ENCODE data around the gene BBS10.
"Not testable (repeated sequence)": the region's sequence is repeated elsewhere in the genome, so short reads cannot be mapped to it uniquely, and the experiment has no call there.

BBS10 gene

DNA sequence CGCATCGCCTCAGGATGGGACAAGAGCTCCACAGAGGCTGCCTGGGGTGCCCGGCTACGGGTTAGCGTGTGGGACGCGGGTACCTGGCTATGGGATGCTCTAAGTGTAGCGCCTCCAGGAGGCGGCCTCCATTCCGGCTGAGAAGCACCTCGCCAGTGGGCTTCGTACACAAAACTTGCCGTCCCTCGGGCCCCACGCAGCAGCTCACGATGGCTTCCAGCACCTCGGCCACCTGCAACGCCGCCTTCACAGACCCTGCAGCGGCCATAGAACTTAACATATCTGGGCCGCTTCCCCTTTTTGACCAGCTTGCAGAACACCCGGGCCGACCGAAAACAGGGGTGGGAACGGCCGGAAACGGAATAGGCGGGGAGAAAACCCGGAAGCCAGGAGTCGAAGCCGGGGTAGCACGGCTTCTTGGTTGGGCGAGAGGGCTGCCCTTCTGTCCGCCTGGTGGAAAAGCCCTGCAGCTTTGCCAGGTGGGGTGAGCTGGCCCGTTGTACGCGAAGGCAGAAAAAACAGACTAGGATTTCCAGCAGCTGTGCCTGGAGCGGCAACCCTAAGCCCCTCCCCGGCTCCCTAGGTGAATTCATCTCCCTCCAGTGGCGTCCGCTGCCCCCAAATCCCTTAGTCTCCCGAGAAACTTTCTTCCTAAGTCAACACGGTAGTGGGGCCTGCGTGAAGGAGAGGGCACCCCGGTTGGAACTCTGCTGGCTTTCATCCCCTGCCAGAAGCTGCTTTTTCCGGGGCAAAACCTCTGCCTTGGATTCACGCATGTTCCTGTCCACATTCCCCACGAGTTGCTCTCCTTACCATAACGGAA is at the start of gene BBS10:
TSS of gene BBS10 (minus strand) at position 337 of the 823 bp plus-strand sequence. CDS start at position 280, 57 bp downstream.
- peak; percentile 60 for FAIRE-seq

DNA sequence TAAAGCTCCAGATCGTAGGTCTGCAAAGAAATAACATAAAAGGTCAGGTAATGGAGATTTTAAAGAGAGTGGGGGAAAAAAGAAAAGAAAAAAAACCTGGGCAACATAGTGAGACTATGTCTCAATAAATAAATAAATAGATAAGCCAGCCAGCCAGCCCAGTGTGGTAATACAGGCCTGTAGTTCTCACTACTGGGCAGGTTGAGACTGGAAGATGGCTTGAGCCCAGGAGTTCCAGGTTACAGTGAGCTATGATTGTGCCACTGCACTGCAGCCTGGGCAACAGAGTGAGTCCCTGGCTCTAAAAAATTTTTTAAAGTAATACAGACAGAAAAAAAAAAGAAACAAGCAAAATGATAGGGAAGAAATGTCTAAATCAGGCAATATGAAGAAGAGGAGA is 43.2 kb upstream of the BBS10 start:
- FAIRE-seq: no peak

DNA sequence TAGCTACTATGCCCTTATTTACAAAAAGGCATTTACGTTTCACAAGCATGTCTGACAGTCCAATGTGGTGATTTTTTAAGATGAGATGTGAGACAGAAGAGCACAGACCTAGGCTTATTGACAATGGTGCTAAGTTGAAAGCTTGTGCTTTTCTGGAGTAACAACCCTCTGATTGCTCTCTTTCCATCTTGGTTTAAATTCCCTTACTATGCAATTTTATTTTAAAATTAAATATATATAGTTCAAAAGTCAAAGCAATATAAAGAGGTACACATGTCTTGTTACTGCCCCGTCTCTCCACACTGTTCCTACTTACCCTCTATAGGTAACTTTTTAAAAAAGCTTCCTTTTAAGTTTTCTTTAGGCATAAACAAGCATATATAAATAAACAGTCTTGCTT is 39.4 kb upstream of the BBS10 start:
- no peak for FAIRE-seq

DNA sequence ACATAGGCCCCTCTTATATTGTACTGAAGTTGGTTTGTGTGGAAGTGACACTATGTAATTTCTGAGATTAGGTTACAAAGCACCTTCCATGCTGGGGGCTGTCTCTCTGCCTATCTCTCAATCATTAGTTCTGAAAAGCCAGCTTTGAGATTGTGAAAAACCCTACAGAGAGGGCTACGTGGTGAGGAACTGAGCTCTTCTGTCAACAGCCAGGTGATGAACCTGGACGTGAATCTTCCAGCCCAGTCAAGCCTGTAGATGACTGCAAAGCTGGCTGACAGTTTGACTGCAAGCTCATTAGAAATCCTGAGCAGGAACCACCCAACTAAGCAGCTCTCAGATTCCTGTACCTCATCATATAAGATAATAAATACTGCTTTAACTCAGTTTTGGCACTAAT is 36.3 kb upstream of the BBS10 start:
- FAIRE-seq: no peak

DNA sequence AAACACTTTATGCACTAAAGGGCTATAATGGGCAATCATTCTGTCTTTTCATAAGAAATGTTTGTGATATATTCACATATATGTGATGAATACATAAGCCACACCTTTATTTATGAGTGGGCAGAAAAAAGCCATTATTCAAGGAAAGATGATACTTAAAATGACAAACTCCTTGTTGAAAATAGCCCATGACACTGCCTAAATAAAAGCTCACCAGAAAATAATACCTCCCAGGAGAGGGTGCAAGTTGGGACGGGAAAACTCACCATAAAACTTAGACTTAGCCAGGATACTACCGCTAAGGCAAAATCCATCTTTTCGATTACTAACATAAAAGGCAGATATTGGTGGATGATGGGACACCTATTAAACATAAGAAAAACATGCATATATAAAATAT is 35.8 kb upstream of the BBS10 start:
- no peak for FAIRE-seq

DNA sequence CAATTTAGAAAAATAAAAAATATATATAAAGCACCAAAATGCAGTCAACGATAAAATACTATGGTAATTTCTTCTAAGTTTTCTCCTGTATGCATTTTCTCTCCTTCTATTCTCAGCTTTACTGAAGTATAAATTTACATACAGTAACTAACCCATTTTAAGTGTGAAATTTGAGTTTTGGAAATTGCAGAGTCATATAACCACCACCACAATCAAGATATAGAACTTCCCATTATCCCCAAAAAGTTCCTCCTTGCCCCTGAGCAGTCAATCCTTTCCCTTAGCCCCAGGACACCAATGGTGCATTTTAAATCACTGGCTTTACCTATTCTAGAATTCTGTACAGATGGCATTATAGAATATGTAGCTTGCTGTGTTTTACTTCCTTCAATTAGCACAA is 31.0 kb upstream of the BBS10 start:
- no peak for FAIRE-seq

DNA sequence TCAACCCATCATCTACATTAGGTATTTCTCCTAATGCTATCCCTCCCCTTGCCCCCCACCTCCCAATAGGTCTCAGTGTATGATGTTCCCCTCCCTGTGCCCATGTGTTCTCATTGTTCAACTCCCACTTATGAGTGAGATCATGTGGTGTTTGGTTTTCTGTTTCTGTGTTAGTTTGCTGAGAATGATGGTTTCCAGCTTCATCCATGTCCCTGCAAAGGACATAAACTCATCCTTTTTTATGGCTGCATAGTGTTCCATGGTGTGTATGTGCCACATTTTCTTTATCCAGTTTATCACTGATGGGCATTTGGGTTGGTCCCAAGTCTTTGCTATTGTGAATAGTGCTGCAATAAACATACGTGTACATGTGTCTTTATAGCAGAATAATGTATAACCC is 28.7 kb upstream of the BBS10 start:
- not testable (repeated sequence) for FAIRE-seq

DNA sequence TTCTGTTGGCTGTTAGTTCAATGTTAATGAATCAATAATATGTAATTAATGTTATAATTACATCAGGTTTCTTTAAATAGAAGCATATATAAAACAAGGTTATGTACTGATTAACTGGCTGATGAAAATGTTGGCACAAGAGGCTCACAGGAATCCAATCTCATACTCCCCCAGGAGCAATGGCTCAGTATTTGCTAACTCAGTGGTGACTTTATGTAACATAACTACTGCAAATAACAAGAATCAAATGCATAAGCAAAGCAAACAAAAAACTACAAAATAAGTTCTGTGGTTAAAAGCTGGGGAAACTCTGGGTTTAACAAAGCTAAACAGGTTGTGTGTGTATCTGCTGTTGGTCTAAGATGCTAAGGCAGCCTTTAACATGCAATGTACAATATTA is 27.7 kb upstream of the BBS10 start:
- no peak for FAIRE-seq

DNA sequence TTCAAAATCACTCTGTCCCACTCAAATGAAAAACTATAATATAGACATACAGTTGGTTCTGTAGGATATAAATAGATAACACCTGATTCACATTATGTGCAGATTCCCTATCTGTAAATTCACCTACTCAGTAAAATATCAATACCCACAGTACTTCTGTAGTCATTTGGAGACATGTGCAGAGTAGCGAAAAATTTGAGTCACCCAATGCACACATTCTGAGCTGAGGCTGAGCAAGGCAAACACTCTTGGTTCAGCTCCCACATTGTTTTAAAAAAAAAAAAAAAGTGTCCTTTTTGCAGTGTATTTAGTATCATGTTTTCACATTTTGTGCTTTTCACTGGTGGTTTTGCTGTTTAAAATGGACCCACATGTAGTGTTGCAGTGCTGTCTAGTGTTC is 27.3 kb upstream of the BBS10 start:
- FAIRE-seq: no peak

DNA sequence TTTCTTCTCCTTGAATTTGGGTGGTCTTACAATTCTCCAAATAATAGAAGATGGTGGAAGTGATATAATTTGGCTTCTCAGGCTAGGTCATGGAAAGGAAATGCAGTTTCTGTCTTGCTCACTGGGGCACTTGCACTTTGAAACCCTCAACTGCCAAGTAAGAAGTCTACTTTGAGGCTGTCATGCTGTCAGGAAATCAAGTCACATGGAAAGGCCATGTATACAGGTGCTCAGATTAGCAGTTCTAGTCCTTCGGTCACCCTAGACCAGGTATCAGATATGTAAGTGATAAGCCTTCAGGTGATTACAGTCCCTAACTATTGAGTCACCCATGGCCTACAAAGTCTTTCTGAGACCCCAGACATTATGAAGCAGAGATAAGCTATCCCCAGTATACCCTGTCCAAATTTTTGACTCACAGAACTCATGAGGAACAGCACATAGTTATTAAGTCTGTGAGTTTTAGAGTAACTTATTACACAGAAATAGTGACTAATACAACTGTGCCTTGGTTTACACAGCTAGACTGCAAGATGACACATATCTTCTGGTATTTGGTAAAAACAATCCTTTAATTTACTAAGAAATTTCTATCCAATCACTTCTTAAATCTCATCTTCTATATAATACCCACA is 26.3 kb upstream of the BBS10 start:
- FAIRE-seq: no peak

DNA sequence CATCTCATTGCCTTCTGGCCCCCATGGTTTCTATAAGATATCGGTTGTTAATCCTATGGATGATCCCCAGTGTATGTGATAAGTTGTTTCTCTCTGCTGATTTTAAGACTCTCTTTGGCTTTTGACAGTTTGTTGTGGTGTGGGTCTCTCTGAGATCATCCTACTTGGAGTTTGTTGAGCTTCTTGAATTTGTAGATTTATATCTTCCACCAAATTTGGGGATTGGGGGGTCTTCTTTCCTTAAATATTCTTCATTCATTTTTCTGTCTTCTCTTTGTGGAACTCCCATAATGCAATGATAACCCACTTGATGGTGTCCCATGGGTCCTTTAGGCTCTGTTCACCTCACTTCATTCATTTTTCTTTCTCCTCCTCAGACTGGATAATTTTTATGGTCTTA is 20.0 kb upstream of the BBS10 start:
- FAIRE-seq: no peak

DNA sequence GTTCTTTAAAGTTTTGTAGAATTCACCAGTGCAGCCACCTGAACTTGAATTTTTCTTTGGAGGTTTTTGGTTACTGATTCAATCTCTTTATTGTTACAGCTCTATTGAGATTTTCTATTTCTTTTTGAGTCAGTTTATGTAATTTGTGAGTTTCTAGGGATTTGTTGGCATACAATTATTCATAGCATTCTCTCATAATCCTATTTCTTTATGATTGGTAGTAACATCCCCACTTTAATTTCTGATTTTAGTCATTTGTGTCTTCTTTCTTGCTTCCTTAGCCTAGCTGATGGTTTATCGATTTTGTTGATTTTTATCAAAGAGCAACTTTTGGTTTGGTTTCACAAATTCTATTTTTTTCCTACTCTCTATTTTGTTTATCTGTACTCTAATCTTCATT is 17.9 kb upstream of the BBS10 start:
- no peak for FAIRE-seq

DNA sequence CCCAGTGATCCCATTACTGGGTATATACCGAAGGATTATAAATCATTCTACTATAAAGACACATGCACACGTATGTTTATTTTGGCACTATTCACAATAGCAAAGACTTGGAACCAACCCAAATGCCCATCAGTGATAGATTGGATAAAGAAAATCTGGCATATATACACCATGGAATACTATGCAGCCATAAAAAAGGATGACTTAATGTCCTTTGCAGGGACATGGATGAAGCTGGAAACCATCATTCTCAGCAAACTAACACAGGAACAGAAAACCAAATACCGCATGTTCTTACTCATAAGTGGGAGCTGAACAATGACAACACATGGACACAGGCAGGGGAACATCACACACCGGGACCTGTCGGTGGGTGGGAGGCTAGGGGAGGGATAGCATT is 15.9 kb upstream of the BBS10 start:
- FAIRE-seq: not testable (repeated sequence)

DNA sequence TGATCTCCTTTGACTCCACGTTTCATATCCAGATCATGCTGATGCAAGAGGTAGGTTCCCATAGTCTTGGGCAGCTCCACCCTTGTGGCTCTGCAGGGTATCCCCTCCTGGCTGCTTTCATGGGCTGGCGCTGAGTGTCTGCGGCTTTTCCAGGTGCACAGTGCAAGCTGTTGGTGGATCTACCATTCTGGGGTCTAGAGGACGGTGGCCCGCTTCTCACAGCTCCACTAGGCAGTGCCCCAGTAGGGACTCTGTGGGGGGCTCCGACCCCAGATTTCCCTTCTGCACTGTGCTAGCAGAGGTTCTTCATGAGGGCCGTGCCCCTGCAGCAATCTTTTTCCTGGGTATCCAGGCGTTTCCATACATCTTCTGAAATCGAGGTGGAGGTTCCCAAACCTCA is 12.1 kb upstream of the BBS10 start:
- no peak for FAIRE-seq

DNA sequence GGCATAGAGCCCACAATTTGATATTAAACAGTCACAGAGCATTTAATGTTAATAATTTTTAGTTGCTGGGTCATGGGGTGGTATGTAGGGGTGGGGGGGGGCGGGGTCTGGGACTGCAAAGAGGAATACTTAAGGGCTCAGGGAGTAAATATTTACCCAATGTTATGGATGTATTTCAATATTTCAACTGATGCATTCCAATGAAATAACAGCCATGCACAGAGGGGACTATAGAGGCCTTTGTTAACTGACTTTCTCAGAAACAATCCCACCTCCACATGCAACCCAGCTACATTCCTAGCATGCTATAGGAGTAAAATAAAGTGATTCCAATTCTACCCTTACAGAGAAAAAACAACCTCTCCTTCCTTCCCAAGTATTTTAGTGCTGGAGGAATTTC is 7.9 kb upstream of the BBS10 start:
- FAIRE-seq: no peak

DNA sequence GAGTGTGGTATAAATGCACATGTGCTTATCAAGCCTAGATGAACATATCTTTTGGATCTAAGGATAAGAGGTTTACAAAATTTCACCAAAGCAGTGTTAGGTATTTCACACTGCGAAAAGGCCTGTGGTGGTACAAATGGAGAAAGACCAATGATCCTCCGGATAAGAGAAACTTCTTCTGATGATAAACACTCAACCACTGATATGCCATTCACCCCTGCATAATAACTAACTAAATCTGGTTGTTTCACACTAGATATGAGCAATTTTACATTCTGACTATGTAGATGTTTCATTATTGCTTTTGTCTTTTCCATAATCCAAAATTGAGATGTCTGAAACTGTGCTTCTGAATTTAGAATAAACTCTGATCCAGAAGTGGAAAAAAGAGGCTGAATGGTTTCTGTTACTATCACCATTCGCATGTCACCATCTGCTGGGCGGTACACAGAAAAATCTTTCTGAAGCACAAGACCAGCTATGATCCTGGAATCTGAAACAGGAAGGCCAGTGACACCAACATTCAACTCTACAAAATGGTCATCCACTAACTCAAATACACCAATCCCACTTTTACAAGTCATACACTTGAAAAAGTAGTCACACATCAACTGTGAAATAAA is 1.3 kb downstream of the BBS10 start:
- peak; percentile 50 for FAIRE-seq

DNA sequence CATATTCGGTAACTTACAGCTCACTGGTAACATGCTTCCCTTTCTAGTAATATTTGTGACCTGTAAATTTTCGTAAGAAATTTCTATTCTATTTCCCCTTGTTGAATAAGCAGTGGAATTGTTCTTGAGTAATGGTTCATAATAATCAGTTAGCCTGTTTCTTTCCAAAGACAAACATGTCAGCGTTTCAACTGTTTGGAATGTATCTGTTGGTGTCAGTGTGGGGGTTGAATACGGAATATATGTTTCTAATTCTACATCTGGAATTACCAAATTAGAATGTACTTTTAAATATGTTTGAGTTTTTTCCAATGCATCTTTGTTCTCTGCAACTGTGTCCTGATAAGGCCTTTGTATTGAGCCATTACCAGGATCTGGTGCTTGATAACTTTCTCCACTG is 2.0 kb downstream of the BBS10 start:
- FAIRE-seq: no peak

DNA sequence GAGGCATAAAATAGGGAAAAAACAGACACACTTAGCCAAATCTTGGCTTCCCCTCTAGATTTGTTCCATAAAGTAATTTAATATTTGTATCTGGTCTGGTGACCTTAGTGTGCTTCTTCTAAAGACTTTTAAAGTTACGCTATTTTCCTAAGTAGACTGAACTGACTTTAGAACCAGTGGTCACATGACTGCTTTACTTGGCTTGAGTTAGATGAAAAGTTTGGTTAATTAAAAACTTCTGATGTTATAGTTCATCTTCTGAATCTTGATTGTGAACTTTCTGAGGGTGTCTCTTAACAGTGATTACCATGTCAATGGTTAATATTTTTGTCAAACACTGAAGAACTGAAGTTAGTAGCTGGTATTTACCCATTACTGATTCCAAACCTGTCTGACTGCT is 2.6 kb downstream of the BBS10 start:
- no peak for FAIRE-seq

DNA sequence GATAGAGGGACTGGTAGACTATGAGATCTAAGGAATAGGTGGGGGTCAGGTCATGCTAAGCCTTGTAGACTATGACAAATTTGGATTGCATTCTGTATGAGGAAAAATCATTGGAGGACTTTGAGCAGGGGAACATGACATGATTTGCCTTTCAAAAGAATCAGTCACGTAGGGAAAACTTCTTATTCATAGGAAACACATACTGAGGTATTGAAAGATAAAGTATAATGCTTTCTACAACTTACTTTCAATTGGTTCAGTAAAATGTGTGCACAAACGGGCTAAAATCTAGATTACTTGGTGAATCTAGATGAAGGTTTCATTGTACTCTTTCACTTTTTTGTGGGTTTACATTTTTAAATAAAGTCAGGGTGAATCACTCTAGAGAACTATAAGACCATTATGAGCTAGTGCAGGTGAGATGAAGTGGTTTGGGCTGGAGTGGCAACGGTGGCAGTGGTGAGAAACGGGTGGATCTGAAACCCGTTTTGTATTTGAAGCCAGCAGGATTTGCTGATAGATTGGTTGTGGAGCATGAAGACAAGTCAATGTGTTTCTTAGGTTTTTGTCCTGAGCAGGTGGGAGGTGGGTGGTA is 6.7 kb downstream of the BBS10 start:
- no peak for FAIRE-seq

DNA sequence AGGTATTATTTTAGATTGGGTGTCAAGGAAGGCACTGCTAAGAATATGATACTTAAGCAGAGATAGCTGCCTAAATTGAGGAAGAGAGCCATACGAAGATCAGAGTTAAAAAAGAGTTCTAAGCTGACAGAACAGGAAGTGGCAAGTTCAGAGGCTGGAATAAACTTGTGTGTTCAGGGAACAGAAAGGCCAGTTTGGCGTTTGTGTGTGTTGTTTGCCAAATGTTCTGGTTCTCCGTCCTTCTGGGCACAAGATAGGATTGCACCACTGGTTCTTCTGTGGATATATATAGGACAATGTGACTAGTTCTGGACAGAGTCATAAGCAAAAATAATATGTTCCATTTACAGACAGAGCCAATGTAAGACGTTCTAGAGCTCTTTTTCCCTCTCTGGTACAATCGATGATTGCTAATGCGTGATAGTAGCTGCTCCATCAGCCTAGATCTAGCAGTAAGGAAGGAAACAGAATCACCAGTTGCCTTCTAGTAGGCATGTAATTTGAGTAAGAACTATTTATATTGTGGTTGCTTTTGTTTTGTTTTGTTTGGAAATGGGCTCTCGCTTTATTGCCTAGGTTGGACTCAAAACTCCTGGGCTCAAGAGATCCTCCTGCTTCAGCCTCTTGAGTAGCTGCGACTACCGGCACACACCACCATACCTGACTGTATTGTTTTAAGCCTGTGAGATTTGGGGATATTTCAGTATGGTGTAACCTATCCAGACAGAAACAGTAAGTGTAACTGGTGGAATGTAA is 7.4 kb downstream of the BBS10 start:
- FAIRE-seq: no peak

DNA sequence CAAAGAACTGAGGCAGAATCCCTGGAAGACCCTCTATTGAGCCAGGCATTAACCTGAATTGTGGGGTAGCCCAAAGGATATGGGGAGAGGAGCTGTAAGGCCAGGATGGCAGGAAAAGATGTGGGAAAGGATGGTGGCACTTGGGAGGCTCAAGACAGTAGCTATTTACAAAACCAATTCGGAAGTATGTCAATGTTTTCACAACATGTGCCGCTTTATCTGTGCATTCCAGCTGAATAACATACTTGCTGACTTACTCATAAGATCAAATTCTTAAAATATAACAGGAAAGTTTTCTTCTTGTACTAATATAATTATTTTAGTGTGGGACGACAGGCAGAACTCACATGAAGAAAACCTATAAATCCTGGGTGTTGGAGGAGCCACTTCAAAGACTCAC is 10.6 kb downstream of the BBS10 start:
- FAIRE-seq: no peak

DNA sequence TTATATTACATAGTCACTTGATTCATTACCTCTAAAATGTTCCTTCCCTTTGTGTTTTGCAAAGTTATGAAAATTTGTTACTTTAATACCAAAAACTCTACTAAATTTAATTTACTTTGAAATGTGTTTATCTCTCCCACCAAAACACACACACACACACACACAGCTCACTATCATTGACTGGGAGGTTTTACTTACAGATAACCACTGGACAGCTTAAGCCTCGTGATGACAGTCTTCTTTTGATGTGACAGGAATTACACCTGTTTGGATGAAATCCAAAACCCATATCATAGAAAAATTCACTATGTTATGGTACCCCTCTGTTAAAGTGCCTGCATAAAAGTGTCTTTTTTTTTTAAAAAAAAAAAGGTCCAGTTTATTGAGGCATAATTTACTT is 15.6 kb downstream of the BBS10 start:
- no peak for FAIRE-seq

DNA sequence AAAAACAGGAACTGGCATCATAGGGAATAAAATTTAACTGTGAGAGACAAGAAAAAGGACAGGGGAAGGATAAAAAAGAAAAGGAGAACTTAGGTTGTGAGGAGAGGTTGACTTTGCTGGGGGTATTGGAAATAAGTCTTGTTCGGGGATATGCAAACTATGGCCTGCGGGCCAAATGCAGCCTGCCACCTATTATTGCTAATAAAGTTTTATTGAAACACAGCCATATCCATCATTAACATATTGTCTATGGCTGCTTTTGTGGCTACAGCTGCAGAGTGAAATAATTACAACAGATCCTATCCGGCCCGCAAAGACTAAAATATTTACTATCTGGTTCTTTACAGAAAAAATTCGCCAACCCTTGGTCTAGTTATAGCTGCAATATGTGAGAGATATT is 18.6 kb downstream of the BBS10 start:
- FAIRE-seq: no peak

Data from endometrium (tissue), 2 donors.